Osteocyte (in vitro differentiated cells): ENCODE data around the gene KCNH1. TPM values are rescaled to one million over a fixed set of nuclear protein-coding genes. Genes with fewer than 3 reads are reported as not detected.

Experiments
- DNase-seq: peaks from one replicate; pipeline ENCODE4 v3.0.0; 2021; ENCODE audit warnings: mixed read lengths; ENCODE audit not compliant: unreplicated experiment; ENCODE audit errors: extremely low spot score
- H3K27ac Mint-ChIP-seq: one replicate; pipeline ENCODE4 v1.8.0; 2021; ENCODE audit warnings: mild to moderate bottlenecking, mixed read lengths; ENCODE audit not compliant: unreplicated experiment
- H3K27me3 Mint-ChIP-seq: one replicate; pipeline ENCODE4 v1.8.0; 2021; ENCODE audit warnings: mixed read lengths; ENCODE audit not compliant: unreplicated experiment
- H3K36me3 Mint-ChIP-seq: one replicate; pipeline ENCODE4 v1.8.0; 2021; ENCODE audit warnings: mixed read lengths; ENCODE audit not compliant: unreplicated experiment
- H3K4me1 Mint-ChIP-seq: one replicate; pipeline ENCODE4 v1.8.0; 2021; ENCODE audit warnings: mixed read lengths; ENCODE audit not compliant: unreplicated experiment
- H3K4me3 Mint-ChIP-seq: one replicate; pipeline ENCODE4 v1.8.0; 2021; ENCODE audit warnings: mild to moderate bottlenecking, moderate library complexity, mixed read lengths; ENCODE audit not compliant: unreplicated experiment
- H3K9me3 Mint-ChIP-seq: one replicate; pipeline ENCODE4 v1.8.0; 2021; ENCODE audit warnings: mixed read lengths; ENCODE audit not compliant: unreplicated experiment
- CTCF ChIP-seq: fragments of 200-600 bp; sonication (generic); IDR thresholded peaks from 2 replicates; pipeline ENCODE4 v1.5.0; 2021; ENCODE audit warnings: antibody characterized with exemption, mild to moderate bottlenecking, moderate library complexity
- total RNA-seq: library from RNA; stranded (reverse); gene quantifications from 2 replicates; pipeline ENCODE4 v1.2.1, GENCODE V29; 2021

KCNH1 gene
- total RNA-seq, 1 donor from 2014 or later = 7.3 TPM

GRCh38 chr1:210769473-210769872 lies 364.5 kb downstream of the KCNH1 start:
- no peak for TF ChIP-seq CTCF
- H3K36me3 Mint-ChIP-seq = no peaks in the 10 kb centered on the region
- no peaks in the 10 kb centered on the region for H3K27me3 Mint-ChIP-seq
- no peaks in the 10 kb centered on the region for H3K4me1 Mint-ChIP-seq
- H3K9me3 Mint-ChIP-seq = peaks cover under 1% of the 10 kb centered on the region
- DNase-seq = no peak
- no peak overlapping the region for H3K27ac Mint-ChIP-seq
- H3K4me3 Mint-ChIP-seq = no peak overlapping the region

DNA sequence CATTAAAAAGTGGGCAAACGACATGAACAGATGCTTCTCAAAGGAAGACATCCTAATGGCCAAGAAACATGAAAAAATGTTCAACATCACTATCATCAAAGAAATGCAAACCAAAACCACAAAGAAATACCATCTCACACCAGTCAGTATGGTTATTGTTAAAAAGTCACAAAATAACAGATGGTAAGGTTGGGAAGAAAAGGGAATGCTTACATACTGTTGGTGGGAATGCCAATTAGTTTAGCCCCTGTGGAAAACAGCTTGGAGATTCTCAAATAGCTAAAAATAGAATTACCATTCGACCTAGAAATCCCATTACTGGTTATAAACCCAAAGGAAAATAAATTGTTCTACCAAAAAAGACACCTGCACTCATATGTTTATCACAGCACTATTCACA lies 369.4 kb downstream of the KCNH1 start:
- DNase-seq = no peak
- peaks cover 36% of the 10 kb centered on the region for H3K9me3 Mint-ChIP-seq
- H3K27me3 Mint-ChIP-seq = no peaks in the 10 kb centered on the region
- no peak for TF ChIP-seq CTCF
- no peak overlapping the region for H3K27ac Mint-ChIP-seq
- no peaks in the 10 kb centered on the region for H3K4me1 Mint-ChIP-seq
- H3K36me3 Mint-ChIP-seq = peaks cover 16% of the 10 kb centered on the region
- H3K4me3 Mint-ChIP-seq = no peak overlapping the region

- H3K4me3 Mint-ChIP-seq = no peak overlapping the region
- H3K27ac Mint-ChIP-seq = no peak overlapping the region
- no peak for DNase-seq
Observed at GRCh38 chr1:210758761-210759160, 375.2 kb downstream of the KCNH1 start.

GRCh38 chr1:210758261-210758660 lies 375.7 kb downstream of the KCNH1 start:
- Mint-ChIP-seq H3K4me3 (no peak overlapping the region), H3K27ac (no peak overlapping the region), H3K4me1 (peaks cover 2% of the 10 kb centered on the region), H3K36me3 (peaks cover 7% of the 10 kb centered on the region), H3K27me3 (no peaks in the 10 kb centered on the region), H3K9me3 (peaks cover 29% of the 10 kb centered on the region)
- TF ChIP-seq CTCF = no peak
- DNase-seq = no peak

More at GRCh38 chr1:210758761-210759160, 375.2 kb downstream of the KCNH1 start:
- Mint-ChIP-seq H3K36me3 (peaks cover 12% of the 10 kb centered on the region), H3K27me3 (no peaks in the 10 kb centered on the region), H3K9me3 (peaks cover 34% of the 10 kb centered on the region), H3K4me1 (peaks cover 2% of the 10 kb centered on the region)
- no peak for TF ChIP-seq CTCF

DNA sequence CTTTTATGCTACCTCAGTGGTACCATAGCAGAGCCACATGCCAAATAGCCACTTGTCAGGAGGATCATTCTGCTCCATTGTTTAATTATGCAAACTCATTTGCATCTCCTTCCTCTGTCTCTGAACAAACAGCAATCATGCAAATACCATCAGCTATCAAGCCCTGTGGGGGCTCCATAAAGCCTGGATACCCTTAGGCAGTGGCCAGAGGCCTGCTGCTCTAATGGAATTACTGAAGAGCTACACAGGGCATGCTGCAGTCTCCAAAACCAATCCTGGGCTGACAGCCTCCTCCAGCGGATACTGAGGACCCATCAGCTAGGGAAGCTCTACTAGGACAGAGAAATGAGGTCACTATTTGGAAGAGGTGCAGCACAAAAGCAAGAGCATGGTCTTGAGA lies 376.3 kb downstream of the KCNH1 start:
- H3K4me1 Mint-ChIP-seq = peaks cover 2% of the 10 kb centered on the region
- H3K27me3 Mint-ChIP-seq = no peaks in the 10 kb centered on the region
- peaks cover 7% of the 10 kb centered on the region for H3K36me3 Mint-ChIP-seq
- H3K27ac Mint-ChIP-seq = no peak overlapping the region
- DNase-seq = peak; percentile 30
- H3K9me3 Mint-ChIP-seq = peaks cover 24% of the 10 kb centered on the region
- TF ChIP-seq CTCF = no peak
- H3K4me3 Mint-ChIP-seq = no peak overlapping the region
